ENCODE data around the gene SNCA. TPM values are rescaled to one million over a fixed set of nuclear protein-coding genes. Genes with fewer than 3 reads are reported as not detected.

Gene SNCA
- total RNA-seq, 4 donors from 2014 or later, result 11.6 to 27.4 (median 19.3) TPM

DNA sequence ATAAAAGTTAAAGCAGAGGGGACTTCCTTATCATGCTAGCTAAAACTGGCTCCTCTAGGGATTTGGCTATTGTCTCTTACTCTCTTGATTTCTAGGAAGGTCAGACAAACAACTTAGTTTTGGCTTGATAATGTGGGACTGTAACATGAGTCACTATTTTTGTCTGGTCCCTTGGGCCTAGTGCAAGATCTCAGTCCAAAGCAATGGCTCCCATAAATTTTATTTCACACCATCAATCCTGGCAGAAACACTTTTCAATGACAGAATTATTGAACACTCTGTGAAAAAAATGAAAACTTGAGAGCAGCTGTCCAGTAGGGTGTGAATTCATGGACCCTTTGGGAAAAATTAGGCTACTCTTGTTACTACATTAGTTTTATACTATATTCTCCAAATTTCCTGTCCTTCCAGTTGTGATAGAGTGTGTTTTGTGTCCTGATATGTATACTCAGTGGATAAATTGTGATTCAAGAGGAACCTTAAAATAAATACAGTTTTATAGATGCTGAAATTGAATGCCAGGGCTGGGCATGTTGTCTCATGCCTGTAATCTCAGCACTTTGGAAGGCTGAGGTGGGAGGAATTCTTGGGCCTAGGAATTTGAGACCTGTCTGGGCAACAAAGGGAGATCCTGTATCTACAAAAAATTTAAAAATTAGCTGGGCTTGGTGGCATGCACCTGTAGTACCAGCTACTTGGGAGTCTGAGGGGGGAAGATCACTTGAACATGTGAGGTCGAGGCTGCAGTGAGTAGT, 10.8 kb upstream of the SNCA start:
- Histone ChIP-seq H3K27ac (no peak overlapping the region), H3K4me3 (no peak overlapping the region), H3K9me3 (no peaks in the 10 kb centered on the region), H3K4me1 (no peaks in the 10 kb centered on the region), H3K36me3 (no peaks in the 10 kb centered on the region), H3K27me3 (no peaks in the 10 kb centered on the region)
- no peak for DNase-seq (ENCODE audit: low spot score in 2 of 2)
- WGBS, result 90% methylated on average over 1 of the region's 1 CpG
- TF ChIP-seq, protein P1, sequence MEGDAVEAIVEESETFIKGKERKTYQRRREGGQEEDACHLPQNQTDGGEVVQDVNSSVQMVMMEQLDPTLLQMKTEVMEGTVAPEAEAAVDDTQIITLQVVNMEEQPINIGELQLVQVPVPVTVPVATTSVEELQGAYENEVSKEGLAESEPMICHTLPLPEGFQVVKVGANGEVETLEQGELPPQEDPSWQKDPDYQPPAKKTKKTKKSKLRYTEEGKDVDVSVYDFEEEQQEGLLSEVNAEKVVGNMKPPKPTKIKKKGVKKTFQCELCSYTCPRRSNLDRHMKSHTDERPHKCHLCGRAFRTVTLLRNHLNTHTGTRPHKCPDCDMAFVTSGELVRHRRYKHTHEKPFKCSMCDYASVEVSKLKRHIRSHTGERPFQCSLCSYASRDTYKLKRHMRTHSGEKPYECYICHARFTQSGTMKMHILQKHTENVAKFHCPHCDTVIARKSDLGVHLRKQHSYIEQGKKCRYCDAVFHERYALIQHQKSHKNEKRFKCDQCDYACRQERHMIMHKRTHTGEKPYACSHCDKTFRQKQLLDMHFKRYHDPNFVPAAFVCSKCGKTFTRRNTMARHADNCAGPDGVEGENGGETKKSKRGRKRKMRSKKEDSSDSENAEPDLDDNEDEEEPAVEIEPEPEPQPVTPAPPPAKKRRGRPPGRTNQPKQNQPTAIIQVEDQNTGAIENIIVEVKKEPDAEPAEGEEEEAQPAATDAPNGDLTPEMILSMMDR (IDR thresholded peaks at IDR 0.05), result no peak
- no peak for TF ChIP-seq POLR2A (IDR thresholded peaks at IDR 0.05)
- no peak for TF ChIP-seq EP300 (IDR thresholded peaks at IDR 0.05)
- no peak for TF ChIP-seq POLR2AphosphoS5 (IDR thresholded peaks at IDR 0.05)

DNA sequence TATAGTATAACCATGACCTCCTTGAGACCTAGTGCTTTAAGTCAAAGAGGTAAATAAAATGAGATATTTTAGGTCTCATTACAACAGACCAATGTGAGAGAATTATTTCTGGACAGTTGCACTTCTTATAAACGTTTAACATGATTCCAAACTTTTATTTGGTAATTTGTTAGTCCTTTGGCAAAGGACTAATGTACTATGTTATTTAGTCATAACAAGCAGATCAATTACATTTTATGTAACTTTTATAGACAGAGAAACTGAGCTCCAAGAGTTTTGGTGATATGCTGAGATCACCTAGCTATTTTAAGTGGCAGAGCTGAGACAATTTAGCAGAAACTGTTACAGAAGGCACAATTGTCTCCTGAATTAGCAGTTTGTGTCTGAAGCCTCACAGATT, 2.6 kb upstream of the SNCA start:
- TF ChIP-seq POLR2AphosphoS5 (IDR thresholded peaks at IDR 0.05), result no peak
- TF ChIP-seq POLR2A (IDR thresholded peaks at IDR 0.05), result no peak
- TF ChIP-seq, protein P1 (IDR thresholded peaks at IDR 0.05), result no peak
- no peak for TF ChIP-seq EP300 (IDR thresholded peaks at IDR 0.05)
- Histone ChIP-seq H3K4me3 (no peak overlapping the region), H3K36me3 (no peaks in the 10 kb centered on the region), H3K9me3 (no peaks in the 10 kb centered on the region), H3K4me1 (peaks cover 23% of the 10 kb centered on the region), H3K27ac (no peak overlapping the region), H3K27me3 (peaks cover 22% of the 10 kb centered on the region)
- WGBS, result 76% methylated on average over 1 of the region's 1 CpG
- DNase-seq (ENCODE audit: low spot score in 2 of 2), result no peak

DNA sequence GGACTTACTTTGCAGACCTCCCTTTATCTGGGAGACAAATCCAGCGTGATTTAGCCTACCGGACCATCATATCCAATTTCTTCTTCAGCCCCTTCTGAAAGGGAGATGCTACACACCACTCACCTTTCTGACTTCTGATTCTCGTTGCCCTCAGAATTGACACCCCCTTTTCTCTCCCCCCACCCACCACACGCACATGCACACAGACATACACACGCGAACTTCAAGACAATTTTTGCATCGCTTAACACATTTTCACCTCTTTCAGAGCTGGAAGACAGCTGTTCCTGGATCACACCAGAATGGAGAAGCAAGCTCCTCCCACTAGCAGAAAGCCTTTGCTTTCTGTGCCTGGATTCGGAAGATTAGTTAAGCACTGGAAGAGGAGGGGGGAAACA, 1.0 kb upstream of the SNCA start:
- TF ChIP-seq POLR2AphosphoS5 (IDR thresholded peaks at IDR 0.05), result no peak
- TF ChIP-seq, protein P1 (IDR thresholded peaks at IDR 0.05), result no peak
- no peak for TF ChIP-seq EP300 (IDR thresholded peaks at IDR 0.05)
- TF ChIP-seq POLR2A (IDR thresholded peaks at IDR 0.05), result no peak
- no peaks in the 10 kb centered on the region for H3K9me3 ChIP-seq
- H3K4me3 ChIP-seq, result peak overlapping the region; percentile 62
- H3K27me3 ChIP-seq, result peaks cover 22% of the 10 kb centered on the region
- no peaks in the 10 kb centered on the region for H3K36me3 ChIP-seq
- DNase-seq (ENCODE audit: low spot score in 2 of 2), result no peak
- no peak overlapping the region for H3K27ac ChIP-seq
- peaks cover 23% of the 10 kb centered on the region for H3K4me1 ChIP-seq
- WGBS, result 2% methylated on average over 8 of the region's 8 CpGs

DNA sequence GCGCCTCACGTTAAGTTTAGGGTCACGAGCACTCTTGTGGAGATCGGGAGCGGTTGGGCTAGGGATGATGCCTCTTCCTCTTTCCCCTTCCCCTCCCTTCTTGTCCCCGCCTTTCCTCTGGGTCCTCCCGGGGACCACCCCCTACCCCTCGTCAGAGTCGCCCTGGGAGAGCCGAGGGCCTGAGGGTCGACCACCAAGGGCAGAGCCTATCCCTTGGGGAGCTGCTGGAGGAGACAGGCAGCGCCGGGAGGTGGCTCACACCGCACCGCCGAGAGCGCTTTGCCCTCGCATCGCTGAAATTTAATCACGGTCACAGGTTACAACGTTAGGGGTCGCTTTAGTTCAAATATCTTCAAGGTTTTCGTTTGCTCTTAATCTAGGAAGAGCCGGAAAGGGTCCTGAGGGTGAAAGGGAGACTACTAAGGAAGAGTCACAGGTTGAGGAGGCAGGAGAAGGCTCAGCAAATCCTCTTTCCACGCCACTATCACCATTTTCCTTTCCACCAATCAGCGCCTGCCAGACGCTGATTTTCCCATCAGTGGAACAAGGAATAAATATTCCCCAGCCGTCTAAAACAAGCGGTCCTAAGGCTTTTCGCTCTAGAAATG, 528 bp upstream of the SNCA start:
- H3K9me3 ChIP-seq, result no peaks in the 10 kb centered on the region
- peak overlapping the region; percentile 62 for H3K4me3 ChIP-seq
- peaks cover 23% of the 10 kb centered on the region for H3K4me1 ChIP-seq
- WGBS, result under 1% methylated on average over 28 of the region's 30 CpGs
- DNase-seq (ENCODE audit: low spot score in 2 of 2), result no peak
- H3K27me3 ChIP-seq, result peaks cover 22% of the 10 kb centered on the region
- H3K27ac ChIP-seq, result peak overlapping the region; percentile 77
- TF ChIP-seq, protein P1 (IDR thresholded peaks at IDR 0.05), result no peak
- no peak for TF ChIP-seq POLR2A (IDR thresholded peaks at IDR 0.05)
- no peak for TF ChIP-seq EP300 (IDR thresholded peaks at IDR 0.05)
- TF ChIP-seq POLR2AphosphoS5 (IDR thresholded peaks at IDR 0.05), result no peak
- H3K36me3 ChIP-seq, result no peaks in the 10 kb centered on the region

GRCh38 chr4:89836031-89836745, 773 bp downstream of the SNCA start:
- Histone ChIP-seq H3K27me3 (peaks cover 22% of the 10 kb centered on the region), H3K27ac (peak overlapping the region; percentile 77), H3K4me1 (peaks cover 23% of the 10 kb centered on the region), H3K4me3 (peak overlapping the region; percentile 62), H3K9me3 (no peaks in the 10 kb centered on the region), H3K36me3 (no peaks in the 10 kb centered on the region)
- no peak for DNase-seq (ENCODE audit: low spot score in 2 of 2)
- TF ChIP-seq, protein P1 (IDR thresholded peaks at IDR 0.05), result no peak
- TF ChIP-seq EP300 (IDR thresholded peaks at IDR 0.05) (no peak), POLR2A (IDR thresholded peaks at IDR 0.05) (no peak), POLR2AphosphoS5 (IDR thresholded peaks at IDR 0.05) (no peak)
- WGBS, result under 1% methylated on average over 32 of the region's 33 CpGs
